HG03378 (cell line): ENCODE measurements around the gene PAOX.
"Not testable (repeated sequence)": the region's sequence is repeated elsewhere in the genome, so short reads cannot be mapped to it uniquely, and the experiment has no call there.

Source experiments
- ATAC-seq: cut with Tn5 transposase; IDR thresholded peaks from one replicate; pipeline ENCODE4 v1.9.1; 2021; ENCODE audit warnings: mild to moderate bottlenecking, moderate library complexity; ENCODE audit not compliant: unreplicated experiment

Gene PAOX

DNA sequence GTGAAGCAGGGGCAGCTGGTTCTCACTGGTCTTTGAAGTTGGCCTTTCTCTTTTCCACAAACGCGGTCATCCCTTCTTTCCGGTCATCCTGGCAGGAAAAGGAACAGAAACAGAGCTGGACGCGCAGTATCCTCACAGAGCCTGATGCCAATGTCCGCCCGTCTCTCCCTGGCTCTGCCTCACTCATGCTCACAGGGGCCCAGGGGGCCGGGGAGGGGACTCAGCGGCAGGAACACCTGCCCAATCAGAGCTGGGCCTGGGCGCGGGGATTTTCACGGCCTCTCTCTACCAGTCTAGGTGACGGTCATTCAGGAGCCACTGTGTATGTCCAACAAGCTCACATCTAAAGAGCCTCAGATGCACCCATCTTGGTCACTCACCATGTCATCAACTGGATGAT lies 16.2 kb upstream of the PAOX start:
- no peak for ATAC-seq

GRCh38 chr10:133364645-133365431 lies 14.2 kb upstream of the PAOX start:
- no peak for ATAC-seq

DNA sequence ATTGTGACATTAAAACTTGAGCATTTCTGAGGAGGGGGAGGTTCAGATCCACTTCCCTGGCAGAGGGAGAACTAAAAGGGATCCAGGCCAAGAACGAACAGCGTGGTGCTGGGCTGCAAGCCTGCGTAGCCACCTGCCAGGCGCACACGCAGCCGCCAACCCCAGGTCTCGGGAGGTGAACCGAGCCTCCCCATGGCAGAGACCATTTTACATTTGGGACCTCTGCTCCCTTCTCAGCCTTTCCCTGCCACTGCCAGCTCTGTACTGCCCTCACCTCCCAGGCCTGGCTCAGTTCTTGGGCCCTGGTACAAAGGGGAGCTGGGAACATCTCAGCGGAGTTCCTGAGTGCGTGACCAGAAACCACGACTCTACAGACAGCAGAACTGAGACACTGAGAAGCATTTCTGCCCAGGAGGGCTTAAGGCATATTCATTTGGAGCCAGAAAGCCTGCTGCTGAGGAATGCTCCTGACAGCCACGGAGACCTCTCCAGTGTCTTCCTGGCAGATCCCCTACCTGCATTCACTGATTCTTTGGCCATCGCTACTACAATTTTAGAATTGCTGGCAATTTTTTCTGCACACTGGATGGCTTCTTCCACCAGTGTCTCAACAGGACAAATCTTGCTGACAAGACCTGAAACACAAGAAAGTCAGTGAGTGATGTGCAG lies 13.5 kb upstream of the PAOX start:
- ATAC-seq, result no peak

- no peak for ATAC-seq
Measured at GRCh38 chr10:133366130-133366478, 13.0 kb upstream of the PAOX start.

DNA sequence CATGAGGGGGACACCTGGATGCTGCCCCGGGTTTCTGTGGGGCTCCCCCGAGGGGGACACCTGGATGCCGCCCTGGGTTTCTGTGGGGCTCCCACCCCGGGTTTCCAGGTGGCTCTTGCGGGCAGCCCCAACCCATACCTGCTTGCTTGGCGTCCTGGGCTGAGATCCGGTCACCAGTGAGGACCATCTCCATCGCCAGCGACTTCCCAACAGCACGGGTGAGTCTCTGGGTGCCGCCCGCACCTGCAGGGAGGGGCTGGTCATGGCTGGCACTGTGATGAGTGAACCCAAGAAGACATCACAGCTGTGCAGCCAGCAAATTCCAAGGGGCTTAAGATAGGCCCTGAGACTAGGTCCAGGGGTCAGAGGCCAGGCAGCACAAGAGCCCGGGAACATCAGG lies 12.3 kb upstream of the PAOX start:
- ATAC-seq, result no peak

- ATAC-seq, result not testable (repeated sequence)
Measured at GRCh38 chr10:133367461-133367860, 11.6 kb upstream of the PAOX start.

DNA sequence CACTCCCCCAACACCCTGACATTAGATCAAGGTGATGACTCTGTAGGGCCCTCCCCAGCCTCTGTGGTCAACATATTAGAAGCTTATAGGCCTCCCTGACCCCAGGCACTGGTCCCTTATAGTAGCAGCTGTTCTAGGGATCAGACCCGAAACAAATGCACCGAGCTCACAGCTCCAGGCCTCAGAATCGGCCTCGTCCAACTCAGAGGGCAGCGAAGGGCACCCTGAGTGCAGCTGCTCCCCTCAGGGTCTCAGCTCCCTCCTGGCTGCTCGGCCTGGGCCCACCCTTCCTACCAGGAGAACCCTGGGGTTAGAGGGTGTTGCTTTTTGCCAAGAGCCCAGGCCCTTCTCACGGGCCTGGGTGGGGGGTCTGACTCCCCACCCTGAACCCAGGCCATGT lies 10.9 kb upstream of the PAOX start:
- no peak for ATAC-seq

DNA sequence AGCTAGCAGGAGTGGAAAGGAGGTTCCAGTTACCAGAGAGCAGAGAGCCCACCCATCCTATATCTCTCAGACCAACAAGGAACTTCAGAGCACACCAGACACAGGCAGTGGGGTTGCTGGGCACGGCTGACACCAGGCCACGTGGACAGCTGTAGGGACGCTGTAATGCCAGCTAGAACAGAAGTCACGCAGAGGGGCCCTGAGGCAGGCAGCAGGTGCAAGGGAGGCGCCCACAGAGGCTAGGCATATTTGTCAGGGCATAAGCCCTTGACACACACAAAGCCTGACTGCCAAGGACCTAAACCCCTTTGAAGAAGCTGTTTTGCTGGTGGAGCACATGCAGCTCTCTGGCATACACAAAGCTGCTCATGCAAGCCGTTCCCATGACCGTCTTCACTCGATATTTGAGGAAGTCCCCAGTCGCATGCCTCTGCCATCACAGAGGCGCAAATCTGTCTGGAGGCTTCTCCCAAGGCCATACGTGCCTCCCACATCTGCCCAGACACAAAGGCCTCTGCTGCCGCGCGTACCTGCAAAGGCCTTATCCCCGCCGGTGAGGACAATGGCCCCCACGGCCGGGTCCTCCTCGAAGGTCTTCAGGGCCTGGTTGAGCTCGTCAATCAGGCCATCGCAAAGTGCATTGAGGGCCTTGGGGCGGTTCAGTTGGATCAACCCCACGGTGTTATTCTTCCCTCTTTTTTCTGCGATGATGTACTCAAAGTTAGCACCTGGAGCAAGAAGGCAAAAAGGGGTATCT lies 8.9 kb upstream of the PAOX start:
- no peak for ATAC-seq

- no peak for ATAC-seq
Measured at GRCh38 chr10:133372507-133372906, 6.6 kb upstream of the PAOX start.

- ATAC-seq, result peak; percentile 68
Measured at GRCh38 chr10:133373174-133374090, 5.6 kb upstream of the PAOX start, which contains the start of gene ECHS1. Gene ECHS1 (minus strand): TSS chr10:133373354. CDS start chr10:133373333, 21 bp downstream.

- ATAC-seq, result no peak
Measured at GRCh38 chr10:133375357-133376115, 3.5 kb upstream of the PAOX start.

DNA sequence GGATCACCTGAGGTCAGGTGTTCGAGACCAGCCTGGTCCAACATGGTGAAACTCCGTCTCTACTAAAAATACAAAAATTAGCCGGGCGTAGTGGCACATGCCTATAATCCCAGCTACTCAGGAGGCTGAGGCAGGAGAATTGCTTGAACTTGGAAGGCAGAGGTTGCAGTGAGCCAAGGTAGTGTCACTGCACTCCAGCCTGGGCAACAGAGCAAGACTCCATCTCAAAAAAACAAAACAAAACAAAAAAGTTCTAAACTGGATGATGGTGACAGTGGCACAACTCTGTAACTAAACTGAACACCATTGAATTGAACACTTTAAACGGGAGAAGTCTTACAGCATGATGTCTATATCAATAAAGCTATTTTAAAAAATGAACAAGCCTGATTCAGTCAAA lies 2.9 kb upstream of the PAOX start:
- not testable (repeated sequence) for ATAC-seq

GRCh38 chr10:133377025-133377817 lies 1.8 kb upstream of the PAOX start:
- no peak for ATAC-seq

- no peak for ATAC-seq
Measured at GRCh38 chr10:133377818-133378250, 1.2 kb upstream of the PAOX start.

DNA sequence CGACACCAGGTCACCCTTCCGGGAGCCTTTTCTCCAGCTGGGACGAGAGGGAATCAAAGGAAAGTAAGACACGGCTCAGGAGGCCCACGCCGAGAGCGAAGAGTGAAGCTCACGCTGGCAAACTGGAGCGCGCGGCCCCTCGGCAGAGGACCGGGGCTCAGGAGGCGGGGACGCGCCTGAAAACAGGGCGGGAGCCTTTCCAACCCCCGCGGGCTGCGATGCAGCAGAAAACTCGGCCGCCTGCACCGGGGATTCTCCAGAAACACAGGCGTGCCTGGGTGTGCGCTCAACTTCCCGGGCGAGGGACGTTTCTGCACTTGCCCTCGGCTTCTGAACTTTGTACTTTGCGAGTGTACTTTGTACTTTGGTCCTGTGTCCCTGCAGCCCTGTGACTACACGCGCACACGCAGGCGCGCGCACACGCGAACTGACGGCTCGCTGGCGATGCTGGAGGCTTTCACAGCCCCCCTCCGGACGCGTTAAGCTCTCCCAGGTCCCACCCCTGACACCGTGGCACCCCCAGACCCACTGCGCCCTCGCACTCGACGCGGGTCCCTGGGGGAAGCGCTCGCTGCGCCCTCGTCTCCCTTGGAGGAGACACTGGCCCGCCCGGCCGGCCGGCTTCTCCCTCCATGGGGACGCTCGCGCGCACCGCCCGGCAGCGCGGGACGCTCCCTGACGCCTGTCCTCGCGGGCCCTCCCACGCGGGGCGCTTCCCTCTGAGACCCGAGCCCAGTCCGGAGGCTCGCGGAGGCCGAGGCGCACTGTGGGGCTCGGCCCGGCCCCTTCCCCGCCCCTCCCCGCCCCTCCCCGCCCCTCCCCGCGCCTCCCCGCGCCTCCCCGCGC lies 588 bp upstream of the PAOX start:
- ATAC-seq, result peak; percentile 34

DNA sequence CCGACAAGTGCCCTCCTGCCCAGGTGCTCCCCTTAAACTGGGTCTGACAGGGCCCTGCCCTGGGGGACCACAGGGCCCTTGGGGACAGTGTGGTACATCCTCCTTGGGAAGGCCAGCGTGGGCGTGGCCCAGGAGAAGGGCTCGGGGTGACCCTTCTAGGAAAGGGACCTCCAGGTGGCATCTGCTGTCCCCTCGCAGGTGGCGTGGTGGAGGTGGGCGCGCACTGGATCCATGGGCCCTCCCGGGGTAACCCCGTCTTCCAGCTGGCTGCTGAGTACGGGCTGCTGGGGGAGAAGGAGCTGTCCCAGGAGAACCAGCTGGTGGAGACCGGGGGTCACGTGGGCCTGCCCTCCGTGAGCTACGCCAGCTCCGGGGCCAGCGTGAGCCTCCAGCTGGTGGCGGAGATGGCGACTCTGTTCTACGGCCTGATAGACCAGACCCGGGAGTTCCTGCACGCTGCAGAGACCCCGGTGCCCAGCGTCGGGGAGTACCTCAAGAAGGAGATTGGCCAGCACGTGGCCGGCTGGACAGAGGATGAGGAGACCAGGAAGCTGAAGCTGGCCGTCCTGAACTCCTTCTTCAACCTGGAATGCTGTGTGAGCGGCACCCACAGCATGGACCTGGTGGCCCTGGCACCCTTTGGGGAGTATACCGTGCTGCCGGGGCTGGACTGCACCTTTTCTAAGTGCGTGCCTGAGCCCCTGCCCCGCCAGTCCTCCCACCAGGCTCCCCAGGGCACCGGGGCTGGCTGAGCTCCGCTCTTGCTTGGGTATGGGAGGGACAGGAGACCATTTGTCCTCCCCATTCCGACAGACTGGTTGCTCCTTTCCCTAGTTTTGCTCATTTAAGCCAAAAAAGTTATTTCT lies 972 bp downstream of the PAOX start:
- ATAC-seq, result no peak

- ATAC-seq, result no peak
Measured at GRCh38 chr10:133381036-133381435, 2.0 kb downstream of the PAOX start.
